ENCODE measurements around the gene ELP5.

DNA sequence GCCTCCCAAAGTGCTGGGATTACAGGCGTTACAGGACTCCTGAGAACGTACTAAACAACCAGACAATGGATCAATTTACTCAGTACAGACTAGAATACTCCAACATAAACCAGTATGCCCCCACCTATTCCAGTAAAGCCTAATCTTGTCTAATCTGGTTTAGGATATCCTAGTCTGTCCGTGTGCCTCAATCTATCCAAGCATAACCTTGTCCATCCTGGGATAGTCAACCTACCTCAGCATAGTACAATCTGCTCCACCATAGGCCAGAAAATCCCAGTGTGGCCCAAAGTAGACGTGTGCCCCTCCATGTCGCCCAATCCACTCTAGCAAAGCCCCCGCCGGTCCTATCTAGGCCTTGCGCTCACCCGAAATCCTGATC is 18.3 kb upstream of the ELP5 start:
- TF ChIP-seq, protein P1, sequence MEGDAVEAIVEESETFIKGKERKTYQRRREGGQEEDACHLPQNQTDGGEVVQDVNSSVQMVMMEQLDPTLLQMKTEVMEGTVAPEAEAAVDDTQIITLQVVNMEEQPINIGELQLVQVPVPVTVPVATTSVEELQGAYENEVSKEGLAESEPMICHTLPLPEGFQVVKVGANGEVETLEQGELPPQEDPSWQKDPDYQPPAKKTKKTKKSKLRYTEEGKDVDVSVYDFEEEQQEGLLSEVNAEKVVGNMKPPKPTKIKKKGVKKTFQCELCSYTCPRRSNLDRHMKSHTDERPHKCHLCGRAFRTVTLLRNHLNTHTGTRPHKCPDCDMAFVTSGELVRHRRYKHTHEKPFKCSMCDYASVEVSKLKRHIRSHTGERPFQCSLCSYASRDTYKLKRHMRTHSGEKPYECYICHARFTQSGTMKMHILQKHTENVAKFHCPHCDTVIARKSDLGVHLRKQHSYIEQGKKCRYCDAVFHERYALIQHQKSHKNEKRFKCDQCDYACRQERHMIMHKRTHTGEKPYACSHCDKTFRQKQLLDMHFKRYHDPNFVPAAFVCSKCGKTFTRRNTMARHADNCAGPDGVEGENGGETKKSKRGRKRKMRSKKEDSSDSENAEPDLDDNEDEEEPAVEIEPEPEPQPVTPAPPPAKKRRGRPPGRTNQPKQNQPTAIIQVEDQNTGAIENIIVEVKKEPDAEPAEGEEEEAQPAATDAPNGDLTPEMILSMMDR (IDR thresholded peaks at IDR 0.05; ENCODE audit: poor library complexity): no peak
- no peak for TF ChIP-seq EZH2phosphoT487 (IDR thresholded peaks at IDR 0.05; ENCODE audit: low read depth, severe bottlenecking, unreplicated experiment)
